Measurements from ENCODE around the gene TERT. TPM values are rescaled to one million over a fixed set of nuclear protein-coding genes. Genes with fewer than 3 reads are reported as not detected.

Gene TERT
- total and polyA plus RNA-seq, 10 of the 15 experiments (the other 5 are each of a cell fraction or from before 2014, with no cell fraction given): 0.08 to 21.5 (median 5.0) TPM

- in situ Hi-C loops (cut with MboI): no loop called here
- intact Hi-C loops (cut with micrococcal nuclease; ENCODE audit: unreplicated experiment): no loop called here
- Histone ChIP-seq H3K79me2 (ENCODE audit: control insufficient read depth, insufficient read depth, low read length) (no peaks in the 10 kb centered on the region), H3K27me3 (replicated peaks in 1 of 2; ENCODE audit: control insufficient read depth in 2 of 2, insufficient read depth in 2 of 2, low read length in 1 of 2) (no peaks in the 10 kb centered on the region), H3K36me3 (ENCODE audit: control insufficient read depth in 2 of 2, insufficient read depth in 2 of 2, low read length in 1 of 2) (peaks cover 0 to 10% of the 10 kb centered on the region in 2 experiments; a peak in 2 of 4 replicates), H3K27ac (ENCODE audit: control insufficient read depth, insufficient read depth) (no peak overlapping the region), H2AFZ (ENCODE audit: control insufficient read depth, low read depth, low read length) (no peak overlapping the region), H3K4me1 (ENCODE audit: control insufficient read depth, insufficient read depth, low read length) (peaks cover 3% of the 10 kb centered on the region; the same call in 1 of the 2 replicates), H3K9me3 (replicated peaks; ENCODE audit: control insufficient read depth, insufficient read depth, low read length) (no peaks in the 10 kb centered on the region; the same call in 2 of the 3 replicates), H4K20me1 (ENCODE audit: control insufficient read depth, insufficient read depth) (no peaks in the 10 kb centered on the region; the same call in 1 of the 2 replicates), H3K4me3 (no peak overlapping the region), H3K9ac (ENCODE audit: control insufficient read depth, insufficient read depth, low read length) (no peak overlapping the region), H3K4me2 (ENCODE audit: control insufficient read depth, insufficient read depth) (no peak overlapping the region)
- CTCF ChIA-PET: no interaction called here
- no peak for DNase-seq (ENCODE audit: low read depth, low spot score)
- FAIRE-seq: no peak
- no TSS peak for BruUV-seq (replicated peaks)
- RAD21 ChIA-PET (ENCODE audit: unreplicated experiment): no interaction called here
- peak; percentile 53 for ATAC-seq
- SMC1A ChIA-PET (ENCODE audit: uncharacterized antibody, unreplicated experiment): no interaction called here
- TF ChIP-seq FOXM1 (IDR thresholded peaks at IDR 0.05; ENCODE audit: low read depth, low read length) (no peak), RUNX3 (IDR thresholded peaks at IDR 0.05; ENCODE audit: low read length) (peak; percentile 65), E4F1 (IDR thresholded peaks at IDR 0.05; ENCODE audit: borderline replicate concordance, partially characterized antibody) (no peak)
- TF ChIP-seq, protein P1, sequence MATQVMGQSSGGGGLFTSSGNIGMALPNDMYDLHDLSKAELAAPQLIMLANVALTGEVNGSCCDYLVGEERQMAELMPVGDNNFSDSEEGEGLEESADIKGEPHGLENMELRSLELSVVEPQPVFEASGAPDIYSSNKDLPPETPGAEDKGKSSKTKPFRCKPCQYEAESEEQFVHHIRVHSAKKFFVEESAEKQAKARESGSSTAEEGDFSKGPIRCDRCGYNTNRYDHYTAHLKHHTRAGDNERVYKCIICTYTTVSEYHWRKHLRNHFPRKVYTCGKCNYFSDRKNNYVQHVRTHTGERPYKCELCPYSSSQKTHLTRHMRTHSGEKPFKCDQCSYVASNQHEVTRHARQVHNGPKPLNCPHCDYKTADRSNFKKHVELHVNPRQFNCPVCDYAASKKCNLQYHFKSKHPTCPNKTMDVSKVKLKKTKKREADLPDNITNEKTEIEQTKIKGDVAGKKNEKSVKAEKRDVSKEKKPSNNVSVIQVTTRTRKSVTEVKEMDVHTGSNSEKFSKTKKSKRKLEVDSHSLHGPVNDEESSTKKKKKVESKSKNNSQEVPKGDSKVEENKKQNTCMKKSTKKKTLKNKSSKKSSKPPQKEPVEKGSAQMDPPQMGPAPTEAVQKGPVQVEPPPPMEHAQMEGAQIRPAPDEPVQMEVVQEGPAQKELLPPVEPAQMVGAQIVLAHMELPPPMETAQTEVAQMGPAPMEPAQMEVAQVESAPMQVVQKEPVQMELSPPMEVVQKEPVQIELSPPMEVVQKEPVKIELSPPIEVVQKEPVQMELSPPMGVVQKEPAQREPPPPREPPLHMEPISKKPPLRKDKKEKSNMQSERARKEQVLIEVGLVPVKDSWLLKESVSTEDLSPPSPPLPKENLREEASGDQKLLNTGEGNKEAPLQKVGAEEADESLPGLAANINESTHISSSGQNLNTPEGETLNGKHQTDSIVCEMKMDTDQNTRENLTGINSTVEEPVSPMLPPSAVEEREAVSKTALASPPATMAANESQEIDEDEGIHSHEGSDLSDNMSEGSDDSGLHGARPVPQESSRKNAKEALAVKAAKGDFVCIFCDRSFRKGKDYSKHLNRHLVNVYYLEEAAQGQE (IDR thresholded peaks at IDR 0.05; ENCODE audit: low read depth, low read length): no peak
- WGBS (ENCODE audit: insufficient coverage, insufficient replicate concordance, low lambda C conversion rate, missing lambda C conversion rate): 77% methylated on average over 13 of the region's 13 CpGs
- POLR2A ChIA-PET: no interaction called here
These were observed 26.2 kb downstream of the TERT start for GRCh38 chr5:1268666-1269065.
